Left kidney (tissue), 2 donors: ENCODE measurements around the gene RBMS1. TPM values are rescaled to one million over a fixed set of nuclear protein-coding genes. Genes with fewer than 3 reads are reported as not detected.

ENCODE experiments used
- DNase-seq: peaks from one replicate; pipeline ENCODE4 v3.0.0-alpha.2; 2013
- polyA plus RNA-seq: library from polyadenylated mRNA; unstranded; fragments of 120-200 nt; gene quantifications from one replicate; pipeline ENCODE4 v1.2.1, GENCODE V29; 2013; ENCODE audit not compliant: insufficient read length

RBMS1 gene
- polyA plus RNA-seq, 1 donor = 177 TPM

- DNase-seq = no peak
Measured at GRCh38 chr2:160333324-160334027, 160.1 kb downstream of the RBMS1 start.

GRCh38 chr2:160332318-160332717 lies 161.3 kb downstream of the RBMS1 start:
- no peak for DNase-seq

GRCh38 chr2:160331258-160332025 lies 162.2 kb downstream of the RBMS1 start:
- no peak for DNase-seq

- no peak for DNase-seq
Measured at GRCh38 chr2:160328811-160329527, 164.6 kb downstream of the RBMS1 start.

- DNase-seq = no peak
Measured at GRCh38 chr2:160326786-160327185, 166.8 kb downstream of the RBMS1 start.

GRCh38 chr2:160325418-160325817 lies 168.2 kb downstream of the RBMS1 start:
- DNase-seq = no peak

GRCh38 chr2:160324917-160325316 lies 168.7 kb downstream of the RBMS1 start:
- no peak for DNase-seq

GRCh38 chr2:160324161-160324800 lies 169.3 kb downstream of the RBMS1 start:
- DNase-seq = peak; percentile 52

GRCh38 chr2:160322320-160322719 lies 171.3 kb downstream of the RBMS1 start:
- DNase-seq = no peak

- no peak for DNase-seq
Measured at GRCh38 chr2:160321006-160321405, 172.6 kb downstream of the RBMS1 start.

- DNase-seq = no peak
Measured at GRCh38 chr2:160319700-160320099, 173.9 kb downstream of the RBMS1 start.

- no peak for DNase-seq
Measured at GRCh38 chr2:160318218-160318617, 175.4 kb downstream of the RBMS1 start.

GRCh38 chr2:160317181-160318099 lies 176.2 kb downstream of the RBMS1 start:
- no peak for DNase-seq

- DNase-seq = no peak
Measured at GRCh38 chr2:160315337-160315736, 178.3 kb downstream of the RBMS1 start.

GRCh38 chr2:160310118-160310828 lies 183.3 kb downstream of the RBMS1 start:
- no peak for DNase-seq

GRCh38 chr2:160309585-160309984 lies 184.0 kb downstream of the RBMS1 start:
- DNase-seq = no peak

GRCh38 chr2:160308915-160309314 lies 184.7 kb downstream of the RBMS1 start:
- DNase-seq = no peak

- DNase-seq = no peak
Measured at GRCh38 chr2:160308476-160308875, 185.1 kb downstream of the RBMS1 start.

- no peak for DNase-seq
Measured at GRCh38 chr2:160306985-160307384, 186.6 kb downstream of the RBMS1 start.

GRCh38 chr2:160305081-160305750 lies 188.4 kb downstream of the RBMS1 start:
- DNase-seq = no peak
